HCT116 (cell line): ENCODE results near the gene SURF6. TPM values are rescaled to one million over a fixed set of nuclear protein-coding genes. Genes with fewer than 3 reads are reported as not detected.

Experiments
- ATAC-seq: fragments of 200-7000 bp; cut with Tn5 transposase; 2 replicates; pipeline ENCODE4 v1.9.1; 2020; ENCODE audit warnings: mild to moderate bottlenecking, moderate library complexity
- BruUV-seq: library from RNA; stranded (reverse); fragments of 400-500 nt; replicated peaks from 2 replicates; lab custom pipeline; 2021; lab: Mats Ljungman, UMichigan
- CTCF ChIA-PET: fragments of 300-600 bp; sonication (Branson Sonifier 250); formaldehyde crosslinking; loops from one replicate; lab custom pipeline; 2021; ENCODE audit warnings: antibody characterized with exemption; lab: Charles Lee
- POLR2A ChIA-PET: fragments of 300-600, 350-600 bp; sonication (Branson Sonifier 250); formaldehyde crosslinking; loops from one replicate; lab custom pipeline; 2021; ENCODE audit warnings: antibody characterized with exemption; lab: Charles Lee
- RAD21 ChIA-PET, 2 experiments: fragments of 300-600 bp; sonication (Branson Sonifier 250); formaldehyde crosslinking; loops; one replicate each; lab custom pipeline; 2023; ENCODE audit warnings: low total read pairs in 2 of 2; ENCODE audit not compliant: uncharacterized antibody in 2 of 2, unreplicated experiment in 2 of 2, low non-redundant PET in 1 of 2; lab: Charles Lee
- DNase-seq: peaks from one replicate; pipeline ENCODE4 v3.0.0-alpha.2; 2010; ENCODE audit warnings: low read depth, low spot score
- H2AFZ ChIP-seq: fragments of 200-600 bp; shearing (Covaris generic), sonication (generic); 2 replicates; pipeline ENCODE4 v1.6.1; 2017; ENCODE audit warnings: low read depth, mixed run types, mixed read lengths, antibody characterized with exemption, low read length; ENCODE audit not compliant: poor library complexity, severe bottlenecking
- H3K27ac ChIP-seq: 2 replicates; pipeline ENCODE4 v1.5.1; 2012; ENCODE audit warnings: low read depth, low read length
- H3K27me3 ChIP-seq: fragments of 200-600 bp; sonication (generic); 2 replicates; pipeline ENCODE4 v1.6.1; 2016; ENCODE audit warnings: mixed run types, low read length, mixed read lengths; ENCODE audit not compliant: insufficient read depth
- H3K36me3 ChIP-seq, 2 experiments: fragments of 200-500 bp in 1 of 2; fragments of 200-600 bp in 1 of 2; sonication (Bioruptor generic) in 1 of 2; sonication (generic) in 1 of 2; 2 replicates each; pipeline versions ENCODE4 v1.5.1 to v1.6.1; 2014 to 2016; ENCODE audit warnings: low read length in 2 of 2, inconsistent platforms in 1 of 2, mixed read lengths in 1 of 2, mixed run types in 1 of 2; ENCODE audit not compliant: insufficient read depth in 2 of 2, control insufficient read depth in 1 of 2
- H3K4me1 ChIP-seq, 2 experiments: fragments of 200-600 bp in 1 of 2; sonication (generic) in 1 of 2; 2 replicates each; pipeline versions ENCODE4 v1.5.1 to v1.6.1; 2012 to 2017; ENCODE audit warnings: low read length in 2 of 2, inconsistent platforms in 1 of 2, mild to moderate bottlenecking in 1 of 2, mixed read lengths in 1 of 2, mixed run types in 1 of 2, moderate library complexity in 1 of 2; ENCODE audit not compliant: insufficient read depth in 2 of 2, control insufficient read depth in 1 of 2
- H3K4me2 ChIP-seq: fragments of 200-600 bp; sonication (generic); 2 replicates; pipeline ENCODE4 v1.6.1; 2017; ENCODE audit warnings: mixed run types, low read length, mixed read lengths
- H3K4me3 ChIP-seq, 2 experiments: fragments of 200-600 bp in 1 of 2; sonication (generic) in 1 of 2; replicated peaks in 1 of 2; 2 replicates each; pipeline ENCODE4 v1.5.1; 2011 to 2016; ENCODE audit warnings: low read length in 2 of 2, control low read depth in 1 of 2, low read depth in 1 of 2, mild to moderate bottlenecking in 1 of 2, mixed read lengths in 1 of 2, mixed run types in 1 of 2
- H3K79me2 ChIP-seq: fragments of 200-600 bp; sonication (generic); 2 replicates; pipeline ENCODE4 v1.6.1; 2017; ENCODE audit warnings: mild to moderate bottlenecking, mixed run types, low read length, moderate library complexity, mixed read lengths; ENCODE audit not compliant: insufficient read depth
- H3K9ac ChIP-seq: fragments of 200-600 bp; sonication (generic); 2 replicates; pipeline ENCODE4 v1.6.1; 2016; ENCODE audit warnings: low read length, mixed read lengths
- H3K9me2 ChIP-seq: fragments of 200-600 bp; sonication (generic), shearing (Covaris generic); 2 replicates; pipeline ENCODE4 v1.6.1; 2017; ENCODE audit warnings: mixed run types, mild to moderate bottlenecking, moderate library complexity; ENCODE audit not compliant: insufficient read depth
- H3K9me3 ChIP-seq, 2 experiments: fragments of 200-500 bp in 1 of 2; fragments of 200-600 bp in 1 of 2; sonication (Bioruptor generic) in 1 of 2; sonication (generic) in 1 of 2; 2 replicates each; pipeline ENCODE4 v1.6.1; 2014 to 2017; ENCODE audit warnings: low read length in 2 of 2, mixed read lengths in 2 of 2, inconsistent platforms in 1 of 2, low read depth in 1 of 2, mild to moderate bottlenecking in 1 of 2, mixed run types in 1 of 2, moderate library complexity in 1 of 2; ENCODE audit not compliant: control insufficient read depth in 1 of 2, insufficient read depth in 1 of 2
- H4K20me1 ChIP-seq: fragments of 200-600 bp; sonication (generic), shearing (Covaris generic); 2 replicates; pipeline ENCODE4 v1.6.1; 2017; ENCODE audit warnings: mixed run types, mild to moderate bottlenecking, moderate library complexity; ENCODE audit not compliant: insufficient read depth
- CBX3 ChIP-seq: IDR thresholded peaks from 2 replicates; pipeline ENCODE4 v1.6.1; 2012; ENCODE audit warnings: low read depth
- CEBPB ChIP-seq: IDR thresholded peaks from 2 replicates; pipeline ENCODE4 v1.6.1; 2012; ENCODE audit warnings: low read depth
- EGR1 ChIP-seq: IDR thresholded peaks from 2 replicates; pipeline ENCODE4 v1.6.1; 2012; ENCODE audit warnings: low read depth
- EZH2 ChIP-seq: fragments of 200-600 bp; sonication (generic); IDR thresholded peaks from 2 replicates; pipeline ENCODE4 v1.6.1; 2017; ENCODE audit warnings: antibody characterized with exemption, mixed run types
- EZH2phosphoT487 ChIP-seq: fragments of 200-600 bp; IDR thresholded peaks from 2 replicates; pipeline ENCODE4 v1.6.1; 2018; ENCODE audit warnings: antibody characterized with exemption, borderline replicate concordance
- JUND ChIP-seq: IDR thresholded peaks from 2 replicates; pipeline ENCODE4 v1.6.1; 2012
- MAX ChIP-seq: IDR thresholded peaks from 2 replicates; pipeline ENCODE4 v1.6.1; 2012
- POLR2A ChIP-seq: IDR thresholded peaks from 2 replicates; pipeline ENCODE4 v1.7.0; 2011; ENCODE audit warnings: borderline replicate concordance; ENCODE audit not compliant: insufficient read depth, insufficient read length; ENCODE audit errors: extremely low read depth
- RAD21 ChIP-seq: IDR thresholded peaks from 2 replicates; pipeline ENCODE4 v1.6.1; 2012; ENCODE audit warnings: low read depth, mild to moderate bottlenecking
- REST ChIP-seq: IDR thresholded peaks from 2 replicates; pipeline ENCODE4 v1.6.1; 2012; ENCODE audit warnings: low read depth
- SIN3A ChIP-seq: IDR thresholded peaks from 2 replicates; pipeline ENCODE4 v1.6.1; 2012; ENCODE audit warnings: low read depth
- SP1 ChIP-seq: IDR thresholded peaks from 2 replicates; pipeline ENCODE4 v1.6.1; 2012; ENCODE audit warnings: low read depth
- SRF ChIP-seq: IDR thresholded peaks from 2 replicates; pipeline ENCODE4 v1.6.1; 2012; ENCODE audit warnings: low read depth
- TCF7L2 ChIP-seq: IDR thresholded peaks from 2 replicates; pipeline ENCODE4 v1.7.0; 2011; ENCODE audit warnings: borderline replicate concordance, inconsistent platforms; ENCODE audit not compliant: insufficient read depth, insufficient read length; ENCODE audit errors: extremely low read depth
- YY1 ChIP-seq: IDR thresholded peaks from 2 replicates; pipeline ENCODE4 v1.6.1; 2011; ENCODE audit warnings: low read length, low read depth, moderate library complexity, mild to moderate bottlenecking; ENCODE audit not compliant: insufficient replicate concordance; ENCODE audit errors: extremely low read depth
- ZNF274 ChIP-seq: fragments of 200-500 bp; sonication (Bioruptor generic); IDR thresholded peaks from 2 replicates; pipeline ENCODE4 v1.6.1; 2014; ENCODE audit warnings: mild to moderate bottlenecking, low read depth, low read length, inconsistent platforms
- intact Hi-C: fragments of 100-400 bp; cut with micrococcal nuclease; formaldehyde crosslinking; loops from 2 replicates; pipeline ENCODE4 v1.10.0; 2022
- total RNA-seq: library from RNA; stranded (reverse); gene quantifications from one replicate; pipeline ENCODE4 v1.2.1, GENCODE V29; 2021; ENCODE audit not compliant: unreplicated experiment
- TF ChIP-seq, protein P1 (sequence below): IDR thresholded peaks from 2 replicates; pipeline ENCODE4 v1.6.1; 2011; ENCODE audit warnings: mild to moderate bottlenecking, low read length, moderate library complexity; ENCODE audit not compliant: insufficient replicate concordance; ENCODE audit errors: extremely low read depth

SURF6 gene
- total RNA-seq, 1 experiment from 2014 or later, result 30.1 TPM

DNA sequence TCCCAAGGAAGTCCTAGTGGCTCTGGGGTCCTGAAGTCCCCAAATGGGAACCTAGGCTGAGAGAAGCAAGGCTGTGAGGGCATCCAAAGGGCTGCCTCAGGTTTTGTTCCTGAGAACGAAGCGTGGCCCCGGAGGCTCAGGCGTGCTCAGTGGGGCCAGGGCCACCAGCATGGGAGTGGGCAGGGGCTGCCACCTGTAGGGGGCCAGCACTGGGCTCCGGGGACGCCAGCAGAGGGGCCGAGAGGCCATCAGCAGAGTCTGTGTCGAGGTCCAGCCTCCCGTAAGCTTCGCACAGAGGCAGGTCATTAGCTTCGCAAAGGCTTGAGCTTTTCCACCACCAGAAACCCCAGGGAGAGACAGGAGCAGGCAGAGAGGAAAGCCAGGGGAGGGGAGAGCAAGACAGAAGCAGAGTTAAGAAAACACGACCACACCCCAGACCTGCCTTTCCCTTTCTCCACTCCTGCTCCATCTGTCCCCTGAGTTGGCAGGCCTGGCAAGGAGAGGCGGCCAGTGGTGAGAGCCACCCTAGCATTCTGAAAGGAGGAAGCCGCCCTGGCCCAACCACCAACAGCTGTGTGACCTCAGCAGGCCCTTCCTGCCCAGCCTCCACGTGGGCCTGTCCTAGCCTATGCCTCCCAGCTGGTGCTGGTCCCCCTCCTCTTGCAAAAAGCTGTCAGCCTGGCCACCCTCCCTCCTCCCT, 5.5 kb upstream of the SURF6 start:
- 0 out of 2 replicates have a peak, but pooled peaks have one; percentile 4 for ATAC-seq
- no peak overlapping the region for H3K9ac ChIP-seq
- RAD21 ChIA-PET, result no interaction called here
- no peaks in the 10 kb centered on the region for H3K27me3 ChIP-seq
- POLR2A ChIA-PET, result interaction anchor here (1.0 kb wide), 1 partner anchor 15 kb away, joined by 4 read pairs; the partner anchor contains the start of genes SURF1 and SURF2
- H3K4me2 ChIP-seq, result no peak overlapping the region
- TF ChIP-seq CEBPB (no peak), CBX3 (no peak), POLR2A (no peak), REST (no peak), EZH2phosphoT487 (no peak), EGR1 (no peak), SP1 (no peak), MAX (no peak), SRF (no peak), TCF7L2 (no peak), ZNF274 (no peak), EZH2 (no peak), YY1 (no peak), JUND (no peak), SIN3A (no peak), RAD21 (no peak)
- TF ChIP-seq, protein P1, sequence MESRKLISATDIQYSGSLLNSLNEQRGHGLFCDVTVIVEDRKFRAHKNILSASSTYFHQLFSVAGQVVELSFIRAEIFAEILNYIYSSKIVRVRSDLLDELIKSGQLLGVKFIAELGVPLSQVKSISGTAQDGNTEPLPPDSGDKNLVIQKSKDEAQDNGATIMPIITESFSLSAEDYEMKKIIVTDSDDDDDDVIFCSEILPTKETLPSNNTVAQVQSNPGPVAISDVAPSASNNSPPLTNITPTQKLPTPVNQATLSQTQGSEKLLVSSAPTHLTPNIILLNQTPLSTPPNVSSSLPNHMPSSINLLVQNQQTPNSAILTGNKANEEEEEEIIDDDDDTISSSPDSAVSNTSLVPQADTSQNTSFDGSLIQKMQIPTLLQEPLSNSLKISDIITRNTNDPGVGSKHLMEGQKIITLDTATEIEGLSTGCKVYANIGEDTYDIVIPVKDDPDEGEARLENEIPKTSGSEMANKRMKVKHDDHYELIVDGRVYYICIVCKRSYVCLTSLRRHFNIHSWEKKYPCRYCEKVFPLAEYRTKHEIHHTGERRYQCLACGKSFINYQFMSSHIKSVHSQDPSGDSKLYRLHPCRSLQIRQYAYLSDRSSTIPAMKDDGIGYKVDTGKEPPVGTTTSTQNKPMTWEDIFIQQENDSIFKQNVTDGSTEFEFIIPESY, result no peak
- BruUV-seq, result no TSS peak
- intact Hi-C loops, result no loop called here
- H3K9me3 ChIP-seq, result no peaks in the 10 kb centered on the region
- DNase-seq, result no peak
- H3K4me3 ChIP-seq, result no peak overlapping the region
- H3K4me1 ChIP-seq, result peaks cover 7 to 12% of the 10 kb centered on the region in 2 experiments
- no peak overlapping the region for H2AFZ ChIP-seq
- peaks cover 13% of the 10 kb centered on the region; the same call in 1 of the 2 replicates for H3K79me2 ChIP-seq
- no peaks in the 10 kb centered on the region for H3K9me2 ChIP-seq
- CTCF ChIA-PET, result interaction anchor here (0.7 to 0.8 kb wide), 2 partner anchors 10 to 12 kb away, joined by 3 read pairs; no protein-coding TSS in a partner anchor
- H4K20me1 ChIP-seq, result no peaks in the 10 kb centered on the region
- H3K27ac ChIP-seq, result no peak overlapping the region
- peaks cover 33 to 45% of the 10 kb centered on the region in 2 experiments for H3K36me3 ChIP-seq
